ENCODE data around the gene TRPV2. TPM values are rescaled to one million over a fixed set of nuclear protein-coding genes. Genes with fewer than 3 reads are reported as not detected.
A peak's percentile ranks its signal among the peaks of the same experiment; 100 is the strongest.
"Not testable (repeated sequence)": the region's sequence is repeated elsewhere in the genome, so short reads cannot be mapped to it uniquely, and the experiment has no call there.

TRPV2 gene
- total RNA-seq, 4 donors from 2014 or later, result 3.2 to 12.5 (median 6.5) TPM

DNA sequence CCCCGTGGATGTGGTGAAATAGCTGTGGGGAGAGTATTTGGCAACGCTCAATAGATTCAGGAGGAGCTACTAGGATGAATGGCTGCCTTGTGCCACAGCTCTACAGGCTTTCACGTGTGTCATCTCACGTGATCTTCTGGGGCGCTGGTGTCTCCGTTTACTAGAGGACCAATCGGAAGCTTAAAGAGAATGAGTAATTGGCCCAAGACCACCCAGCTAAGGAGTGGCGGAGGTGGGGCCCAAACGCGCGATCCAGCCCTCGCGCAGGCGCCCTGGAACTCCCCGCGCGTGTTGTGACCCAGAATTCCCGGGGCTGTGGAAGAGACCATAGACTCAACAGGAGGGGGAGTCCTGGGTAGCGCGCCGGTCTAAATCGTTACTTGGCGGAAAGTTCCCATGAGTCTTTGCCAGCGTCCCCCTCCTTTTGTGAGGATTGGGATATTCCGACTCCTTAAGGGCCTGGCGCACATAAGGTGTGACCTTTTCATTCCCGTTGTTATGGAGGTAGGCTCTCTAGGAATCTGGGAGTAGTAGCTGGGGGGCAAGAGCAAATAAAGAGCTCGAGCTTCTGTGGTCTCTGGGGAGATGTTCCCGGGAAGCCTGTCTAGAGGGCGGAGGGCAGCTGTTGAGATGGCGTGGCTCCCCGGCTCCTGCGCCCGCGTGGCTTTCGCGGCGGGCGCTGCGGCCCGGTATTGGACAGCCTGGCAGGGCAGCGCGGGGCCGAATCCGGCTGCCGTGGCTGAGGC lies 23.4 kb downstream of the TRPV2 start:
- no peaks in the 10 kb centered on the region for H3K27me3 ChIP-seq
- H3K36me3 ChIP-seq, result peaks cover 16 to 23% of the 10 kb centered on the region in 2 donors
- H3K9me3 ChIP-seq, result no peaks in the 10 kb centered on the region
- H3K4me3 ChIP-seq (replicated peaks in 1 of 3), result peak overlapping the region; percentile 43 to 89 (median 62)
- intact Hi-C loops (cut with DNase I), result loop anchor here (5.0 kb wide), 1 partner anchor 51 kb away; no protein-coding TSS in a partner anchor
- WGBS, 2 donors, result 0 to 1% methylated on average over 8 to 27 of the region's 46 CpGs
- H3K4me1 ChIP-seq, result peaks cover 34 to 38% of the 10 kb centered on the region in 2 donors
- peak; percentile 95 to 96 for DNase-seq
- TF ChIP-seq POLR2A (IDR thresholded peaks at IDR 0.05), result peak in 1 of 2 donors; percentile 83
- TF ChIP-seq, protein P1, sequence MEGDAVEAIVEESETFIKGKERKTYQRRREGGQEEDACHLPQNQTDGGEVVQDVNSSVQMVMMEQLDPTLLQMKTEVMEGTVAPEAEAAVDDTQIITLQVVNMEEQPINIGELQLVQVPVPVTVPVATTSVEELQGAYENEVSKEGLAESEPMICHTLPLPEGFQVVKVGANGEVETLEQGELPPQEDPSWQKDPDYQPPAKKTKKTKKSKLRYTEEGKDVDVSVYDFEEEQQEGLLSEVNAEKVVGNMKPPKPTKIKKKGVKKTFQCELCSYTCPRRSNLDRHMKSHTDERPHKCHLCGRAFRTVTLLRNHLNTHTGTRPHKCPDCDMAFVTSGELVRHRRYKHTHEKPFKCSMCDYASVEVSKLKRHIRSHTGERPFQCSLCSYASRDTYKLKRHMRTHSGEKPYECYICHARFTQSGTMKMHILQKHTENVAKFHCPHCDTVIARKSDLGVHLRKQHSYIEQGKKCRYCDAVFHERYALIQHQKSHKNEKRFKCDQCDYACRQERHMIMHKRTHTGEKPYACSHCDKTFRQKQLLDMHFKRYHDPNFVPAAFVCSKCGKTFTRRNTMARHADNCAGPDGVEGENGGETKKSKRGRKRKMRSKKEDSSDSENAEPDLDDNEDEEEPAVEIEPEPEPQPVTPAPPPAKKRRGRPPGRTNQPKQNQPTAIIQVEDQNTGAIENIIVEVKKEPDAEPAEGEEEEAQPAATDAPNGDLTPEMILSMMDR (IDR thresholded peaks at IDR 0.05), result no peak
- peak overlapping the region; percentile 77 to 95 (median 83) for H3K27ac ChIP-seq

DNA sequence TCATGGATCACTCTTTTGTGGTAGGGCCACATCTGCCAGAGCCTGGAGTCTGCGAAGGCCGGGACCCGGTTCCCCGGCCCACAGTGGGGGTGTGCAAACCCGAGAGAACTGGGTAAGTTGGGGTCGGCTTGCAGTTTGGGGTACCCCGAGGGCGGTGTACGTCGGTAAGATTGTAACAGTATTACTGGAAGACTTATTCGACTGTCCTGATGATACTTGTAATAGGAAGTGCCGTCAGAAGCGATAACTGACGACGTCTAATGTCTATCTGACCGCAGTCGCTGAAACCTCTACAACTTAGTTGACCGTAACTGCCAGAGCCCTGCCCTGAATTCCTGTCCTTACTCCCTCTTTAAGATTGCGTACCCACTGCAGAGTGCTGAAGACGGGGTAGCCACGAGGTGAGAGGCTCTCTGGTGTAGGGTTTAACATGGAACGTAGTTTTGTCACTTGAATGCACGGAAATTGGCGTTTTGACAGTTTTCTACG lies 24.0 kb downstream of the TRPV2 start:
- DNase-seq, result peak; percentile 50 to 55
- Histone ChIP-seq H3K27ac (peak overlapping the region; percentile 77 to 95 (median 83)), H3K9me3 (no peaks in the 10 kb centered on the region), H3K36me3 (peaks cover 17 to 23% of the 10 kb centered on the region in 2 donors), H3K27me3 (no peaks in the 10 kb centered on the region), H3K4me1 (peaks cover 40 to 44% of the 10 kb centered on the region in 2 donors), H3K4me3 (replicated peaks in 1 of 3) (peak overlapping the region; percentile 43 to 89 (median 62))
- intact Hi-C loops (cut with DNase I), result loop anchor here (5.0 kb wide), 1 partner anchor 52 kb away; no protein-coding TSS in a partner anchor
- WGBS, 2 donors, result 0% methylated on average over 19 to 21 of the region's 25 CpGs
- TF ChIP-seq, protein P1 (IDR thresholded peaks at IDR 0.05), result no peak
- TF ChIP-seq POLR2A (IDR thresholded peaks at IDR 0.05), result no peak

DNA sequence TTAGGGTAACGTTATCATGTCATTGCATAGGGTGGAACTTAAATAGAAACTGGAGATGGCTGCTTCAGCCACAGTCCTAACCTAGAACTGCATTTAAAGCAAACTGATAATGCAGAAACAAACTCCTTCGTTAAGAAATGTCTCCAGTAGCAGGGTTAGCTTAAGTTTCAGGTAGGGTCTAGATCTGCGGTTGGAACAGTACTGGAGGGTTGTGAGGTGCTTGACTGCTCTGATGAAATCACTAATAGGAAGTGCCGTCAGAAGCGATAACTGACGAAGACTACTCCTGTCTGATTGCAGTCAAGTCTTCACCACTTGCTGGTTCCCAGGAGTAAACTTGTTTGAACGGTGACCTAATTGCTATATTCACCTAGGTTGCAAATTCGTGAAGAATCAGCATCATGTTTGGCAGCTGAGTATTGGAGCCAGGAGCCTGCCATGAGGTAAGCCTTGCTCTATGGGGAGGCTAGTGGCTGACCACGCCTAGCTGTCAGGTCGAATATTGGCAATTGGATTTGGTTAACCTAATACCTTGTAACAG lies 24.5 kb downstream of the TRPV2 start:
- H3K4me1 ChIP-seq, result peaks cover 43 to 47% of the 10 kb centered on the region in 2 donors
- no peak for DNase-seq
- peaks cover 17 to 23% of the 10 kb centered on the region in 2 donors for H3K36me3 ChIP-seq
- H3K27me3 ChIP-seq, result no peaks in the 10 kb centered on the region
- TF ChIP-seq, protein P1 (IDR thresholded peaks at IDR 0.05), result no peak
- H3K9me3 ChIP-seq, result no peaks in the 10 kb centered on the region
- intact Hi-C loops (cut with DNase I), result loop anchor here (5.0 kb wide), 1 partner anchor 53 kb away; no protein-coding TSS in a partner anchor
- peak overlapping the region; percentile 43 to 89 (median 62) for H3K4me3 ChIP-seq (replicated peaks in 1 of 3)
- 13 to 14% methylated on average over 10 of the region's 10 CpGs for WGBS, 2 donors
- peak overlapping the region; percentile 77 to 95 (median 83) for H3K27ac ChIP-seq

DNA sequence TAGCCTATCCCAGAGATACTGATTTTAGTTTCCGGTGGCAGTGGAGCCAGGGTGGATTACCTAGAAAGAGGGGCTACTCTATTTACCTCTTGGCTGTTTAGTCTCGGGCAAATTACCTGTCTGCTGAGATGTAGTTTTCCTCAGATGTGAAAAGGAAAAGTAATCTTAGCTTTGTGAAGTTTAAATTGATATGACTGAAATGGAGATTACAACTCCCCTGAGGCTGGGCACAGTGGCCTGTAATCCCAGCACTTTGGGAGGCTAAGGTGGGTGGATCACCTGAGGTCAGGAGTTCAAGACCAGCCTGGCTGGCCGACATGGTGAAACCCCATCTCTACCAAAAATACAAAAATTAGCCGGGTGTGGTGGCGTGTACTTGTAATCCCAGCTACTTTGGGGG lies 25.0 kb downstream of the TRPV2 start:
- H3K36me3 ChIP-seq, result peaks cover 17 to 23% of the 10 kb centered on the region in 2 donors
- H3K27me3 ChIP-seq; DNase-seq; H3K9me3 ChIP-seq; intact Hi-C loops (cut with DNase I): not testable (repeated sequence)
- H3K4me3 ChIP-seq (replicated peaks in 1 of 3), result peak overlapping the region in 2 of 3 donors; percentile 5 to 89
- WGBS, 2 donors, result 68 to 72% methylated on average over 5 of the region's 5 CpGs
- peaks cover 46 to 51% of the 10 kb centered on the region in 2 donors for H3K4me1 ChIP-seq
- H3K27ac ChIP-seq, result peak overlapping the region; percentile 17 to 95 (median 83)

DNA sequence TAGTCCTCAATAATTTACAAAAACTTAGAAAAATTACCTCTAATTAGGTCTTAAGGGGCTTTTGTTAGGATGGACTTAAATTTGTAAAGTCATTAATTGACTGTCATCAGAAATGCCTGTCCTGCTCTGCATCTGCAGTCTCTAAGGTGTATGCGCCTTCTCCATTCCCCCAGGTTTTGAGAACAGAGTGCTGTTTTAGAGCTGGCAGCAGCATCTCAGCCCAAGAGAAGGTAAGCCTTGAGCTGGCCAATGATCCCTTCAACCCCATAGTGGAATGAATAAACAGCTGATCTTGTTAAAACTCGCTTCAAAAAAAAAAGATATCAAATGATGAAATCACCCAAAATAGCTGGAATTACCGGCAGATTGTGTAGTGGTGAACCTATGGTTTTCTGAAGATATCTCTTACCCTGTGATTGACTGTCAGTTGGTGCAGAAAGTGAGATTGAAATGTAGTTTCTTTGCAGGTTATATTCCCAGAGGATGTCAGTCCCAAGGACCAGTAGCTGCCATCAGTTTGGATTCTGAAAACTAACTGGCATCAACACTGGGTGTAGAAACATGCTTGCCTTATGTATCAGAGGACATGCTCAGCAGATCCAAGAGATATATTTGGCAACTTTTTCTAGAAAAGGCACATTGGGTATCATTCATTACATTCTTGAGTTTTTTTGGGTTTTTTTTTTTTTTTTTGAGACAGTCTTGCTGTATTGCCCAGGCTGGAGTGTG lies 25.7 kb downstream of the TRPV2 start:
- H3K27me3 ChIP-seq, result no peaks in the 10 kb centered on the region
- peaks cover 17 to 23% of the 10 kb centered on the region in 2 donors for H3K36me3 ChIP-seq
- no peak for DNase-seq
- no peak for TF ChIP-seq POLR2A (IDR thresholded peaks at IDR 0.05)
- TF ChIP-seq, protein P1 (IDR thresholded peaks at IDR 0.05), result no peak
- intact Hi-C loops (cut with DNase I), result no loop called here
- H3K4me3 ChIP-seq (replicated peaks in 1 of 3), result no peak overlapping the region
- no peak overlapping the region for H3K27ac ChIP-seq
- WGBS, 2 donors, result 79 to 90% methylated on average over 3 of the region's 3 CpGs
- no peaks in the 10 kb centered on the region for H3K9me3 ChIP-seq
- peaks cover 48 to 51% of the 10 kb centered on the region in 2 donors for H3K4me1 ChIP-seq
